Liver (tissue), 3 donors: ENCODE measurements around the gene MYCL.

Source experiments
- CTCF ChIP-seq: fragments of 150-350 bp; IDR thresholded peaks from 2 replicates; pipeline ENCODE4 v1.5.1; 2017; ENCODE audit warnings: improper control_type of control experiment, low read depth, low read length; ENCODE audit not compliant: missing input control
- GABPA ChIP-seq, 2 donors: IDR thresholded peaks in 1 of 2; conservative IDR thresholded peaks in 1 of 2; 2 replicates each; pipeline ENCODE4 v1.6.1; 2016; ENCODE audit warnings: antibody characterized with exemption in 2 of 2, mild to moderate bottlenecking in 1 of 2, moderate library complexity in 1 of 2
- HNF4G ChIP-seq: IDR thresholded peaks from 2 replicates; pipeline ENCODE4 v1.6.1; 2016; ENCODE audit warnings: antibody characterized with exemption
- MAX ChIP-seq: IDR thresholded peaks from 2 replicates; pipeline ENCODE4 v1.6.1; 2016; ENCODE audit warnings: antibody characterized with exemption
- NR2F2 ChIP-seq: IDR thresholded peaks from 2 replicates; pipeline ENCODE4 v1.6.1; 2016; ENCODE audit warnings: antibody characterized with exemption
- REST ChIP-seq: IDR thresholded peaks from 2 replicates; pipeline ENCODE4 v1.6.1; 2016; ENCODE audit warnings: antibody characterized with exemption, mild to moderate bottlenecking
- TAF1 ChIP-seq: conservative IDR thresholded peaks from 2 replicates; pipeline ENCODE4 v1.6.1; 2016; ENCODE audit warnings: antibody characterized with exemption, mild to moderate bottlenecking
- YY1 ChIP-seq: IDR thresholded peaks from 2 replicates; pipeline ENCODE4 v1.6.1; 2016; ENCODE audit warnings: antibody characterized with exemption, mild to moderate bottlenecking
- ZBTB33 ChIP-seq: IDR thresholded peaks from 2 replicates; pipeline ENCODE4 v1.6.1; 2016; ENCODE audit warnings: antibody characterized with exemption
- donor health status: healthy.
- donor health status: healthy.

- TF ChIP-seq CTCF (no peak), MAX (peak; percentile 69), REST (peak; percentile 48), YY1 (peak; percentile 52), GABPA (IDR thresholded peaks at IDR 0.05 in 1 of 2, conservative IDR thresholded peaks at IDR 0.05 in 1 of 2) (peak in 1 of 2 donors; percentile 13), ZBTB33 (peak; percentile 17), TAF1 (peak; percentile 31), HNF4G (peak; percentile 71), NR2F2 (no peak)
Observed at GRCh38 chr1:39947260-39947659, 45.5 kb upstream of the MYCL start.
